HG02642 (cell line): ENCODE measurements around the gene USF1.
"Not testable (repeated sequence)": the region's sequence is repeated elsewhere in the genome, so short reads cannot be mapped to it uniquely, and the experiment has no call there.

ENCODE experiments used
- ATAC-seq: cut with Tn5 transposase; IDR thresholded peaks from one replicate; pipeline ENCODE4 v1.9.1; 2021; ENCODE audit warnings: mild to moderate bottlenecking; ENCODE audit not compliant: unreplicated experiment, poor library complexity

The USF1 gene

GRCh38 chr1:161051219-161051618 lies 5.4 kb upstream of the USF1 start:
- no peak for ATAC-seq

GRCh38 chr1:161048949-161049722 lies 3.4 kb upstream of the USF1 start:
- no peak for ATAC-seq

GRCh38 chr1:161047436-161048420 lies 2.0 kb upstream of the USF1 start:
- ATAC-seq, result no peak

GRCh38 chr1:161046605-161047228 lies 940 bp upstream of the USF1 start:
- ATAC-seq, result peak; percentile 36

- ATAC-seq, result peak; percentile 40
Measured at GRCh38 chr1:161044908-161045735, 655 bp downstream of the USF1 start.

- ATAC-seq, result no peak
Measured at GRCh38 chr1:161044535-161044907, 1.3 kb downstream of the USF1 start.

- ATAC-seq, result no peak
Measured at GRCh38 chr1:161039546-161039945, 6.2 kb downstream of the USF1 start.

- no peak for ATAC-seq
Measured at GRCh38 chr1:161039154-161039545, 6.6 kb downstream of the USF1 start.

GRCh38 chr1:161038523-161039153 lies 7.1 kb downstream of the USF1 start, which contains the start of gene TSTD1:
Gene TSTD1, minus strand, starts transcription at chr1:161038964. Its CDS starts 75 bp downstream, at chr1:161038889.
- peak; percentile 88 for ATAC-seq

GRCh38 chr1:161037661-161038522 lies 7.9 kb downstream of the USF1 start:
- no peak for ATAC-seq

GRCh38 chr1:161033751-161034150 lies 12.0 kb downstream of the USF1 start:
- no peak for ATAC-seq

GRCh38 chr1:161032409-161032808 lies 13.4 kb downstream of the USF1 start:
- ATAC-seq, result no peak

GRCh38 chr1:161031874-161032273 lies 13.9 kb downstream of the USF1 start:
- no peak for ATAC-seq

- ATAC-seq, result not testable (repeated sequence)
Measured at GRCh38 chr1:161029466-161029865, 16.3 kb downstream of the USF1 start.

- ATAC-seq, result not testable (repeated sequence)
Measured at GRCh38 chr1:161026954-161027353, 18.8 kb downstream of the USF1 start.

- not testable (repeated sequence) for ATAC-seq
Measured at GRCh38 chr1:161022432-161022831, 23.3 kb downstream of the USF1 start.

GRCh38 chr1:161021970-161022353 lies 23.8 kb downstream of the USF1 start:
- no peak for ATAC-seq

GRCh38 chr1:161021165-161021969 lies 24.4 kb downstream of the USF1 start:
- ATAC-seq, result peak; percentile 82
